Panc1 (cell line): ENCODE measurements around the gene LIX1. TPM values are rescaled to one million over a fixed set of nuclear protein-coding genes. Genes with fewer than 3 reads are reported as not detected.

ENCODE experiments used
- ATAC-seq: fragments of 200-7000 bp; cut with Tn5 transposase; 2 replicates; pipeline ENCODE4 v1.9.1; 2020; ENCODE audit warnings: mild to moderate bottlenecking, moderate library complexity
- BruUV-seq: library from RNA; stranded (reverse); fragments of 400-500 nt; replicated peaks from 2 replicates; lab custom pipeline; 2021; lab: Mats Ljungman, UMichigan
- CTCF ChIA-PET: fragments of 300-600 bp; sonication (Branson Sonifier 250); formaldehyde crosslinking; loops from one replicate; lab custom pipeline; 2022; ENCODE audit warnings: antibody characterized with exemption; lab: Charles Lee
- POLR2A ChIA-PET: fragments of 300-600 bp; sonication (Branson Sonifier 250); formaldehyde crosslinking; loops from one replicate; lab custom pipeline; 2022; ENCODE audit warnings: antibody characterized with exemption; lab: Charles Lee
- DNase-seq: peaks from one replicate; pipeline ENCODE4 v3.0.0-alpha.2; 2010; ENCODE audit warnings: low read depth, low spot score
- H3K27ac ChIP-seq: 2 replicates; pipeline ENCODE4 v1.5.1; 2011; ENCODE audit warnings: mild to moderate bottlenecking, low read length, inconsistent platforms
- H3K27me3 ChIP-seq: fragments of 200-500 bp; sonication (Bioruptor generic); 2 replicates; pipeline ENCODE4 v1.6.0; 2014; ENCODE audit warnings: low read length, inconsistent platforms; ENCODE audit not compliant: control insufficient read depth, insufficient read depth
- H3K36me3 ChIP-seq: fragments of 200-500 bp; sonication (Bioruptor generic); 2 replicates; pipeline ENCODE4 v1.5.1; 2014; ENCODE audit warnings: inconsistent platforms, mild to moderate bottlenecking, low read length, moderate library complexity; ENCODE audit not compliant: control insufficient read depth, insufficient read depth
- H3K4me1 ChIP-seq: 2 replicates; pipeline ENCODE4 v1.5.1; 2011; ENCODE audit warnings: inconsistent platforms, mild to moderate bottlenecking, low read length, moderate library complexity; ENCODE audit not compliant: control insufficient read depth, insufficient read depth
- H3K4me3 ChIP-seq, 2 experiments: 2 replicates each; pipeline ENCODE4 v1.5.1; 2011 to 2012; ENCODE audit warnings: low read depth in 2 of 2, low read length in 2 of 2, mild to moderate bottlenecking in 2 of 2, inconsistent platforms in 1 of 2, moderate library complexity in 1 of 2
- H3K9me3 ChIP-seq: fragments of 200-500 bp; sonication (Bioruptor generic); 2 replicates; pipeline ENCODE4 v1.5.1; 2014; ENCODE audit warnings: low read depth, mild to moderate bottlenecking, inconsistent platforms, low read length, moderate library complexity; ENCODE audit not compliant: control insufficient read depth, insufficient read depth
- CTCF ChIP-seq: fragments of 450-650 bp; IDR thresholded peaks from 2 replicates; pipeline ENCODE4 v1.5.1; 2017; ENCODE audit warnings: mild to moderate bottlenecking
- POLR2AphosphoS5 ChIP-seq: IDR thresholded peaks from 2 replicates; pipeline ENCODE4 v1.6.1; 2012; ENCODE audit warnings: mild to moderate bottlenecking, low read depth, low read length, moderate library complexity
- REST ChIP-seq, 2 experiments: IDR thresholded peaks; 2 replicates each; pipeline ENCODE4 v1.6.1; 2011 to 2012; ENCODE audit warnings: low read depth in 2 of 2, control low read depth in 1 of 2, low read length in 1 of 2, mild to moderate bottlenecking in 1 of 2, moderate library complexity in 1 of 2; ENCODE audit not compliant: insufficient read depth in 1 of 2
- SIN3A ChIP-seq: IDR thresholded peaks from 2 replicates; pipeline ENCODE4 v1.6.1; 2012; ENCODE audit warnings: low read depth, mild to moderate bottlenecking, low read length, moderate library complexity, borderline replicate concordance; ENCODE audit not compliant: insufficient read depth
- TCF7L2 ChIP-seq: IDR thresholded peaks from 2 replicates; pipeline ENCODE4 v1.6.1; 2011; ENCODE audit warnings: mild to moderate bottlenecking, low read depth, low read length, inconsistent platforms
- in situ Hi-C: cut with HindIII; loops from 2 replicates; pipeline ENCODE4 v1.10.0; 2016; ENCODE audit warnings: low sequenced_read_pairs, low pct_unique_long_range_greater_than_20kb
- intact Hi-C: fragments of 100-400 bp; cut with micrococcal nuclease; formaldehyde crosslinking; loops from one replicate; pipeline ENCODE4 v1.10.0; 2022; ENCODE audit not compliant: unreplicated experiment
- total RNA-seq: library from RNA; stranded (reverse); gene quantifications from one replicate; pipeline ENCODE4 v1.2.1, GENCODE V29; 2021; ENCODE audit not compliant: unreplicated experiment

LIX1 gene
- total RNA-seq, 1 experiment from 2014 or later: not detected

GRCh38 chr5:97133101-97133500, 9.3 kb downstream of the LIX1 start:
- in situ Hi-C loops: no loop called here
- CTCF ChIA-PET: no interaction called here
- no peaks in the 10 kb centered on the region for H3K9me3 ChIP-seq
- no peaks in the 10 kb centered on the region for H3K36me3 ChIP-seq
- no peak overlapping the region for H3K4me3 ChIP-seq
- intact Hi-C loops: no loop called here
- DNase-seq (no peak), ATAC-seq (no peak)
- POLR2A ChIA-PET: no interaction called here
- no TSS peak for BruUV-seq
- peaks cover 8% of the 10 kb centered on the region for H3K27me3 ChIP-seq
- no peak for TF ChIP-seq REST (IDR thresholded peaks at IDR 0.05; ENCODE audit: insufficient read depth in 1 of 2, low read depth in 2 of 2, low read length in 1 of 2)
- TF ChIP-seq SIN3A: no peak
- TF ChIP-seq TCF7L2: no peak
- TF ChIP-seq POLR2AphosphoS5: no peak
- TF ChIP-seq CTCF: no peak
- no peak overlapping the region for H3K27ac ChIP-seq
- no peaks in the 10 kb centered on the region for H3K4me1 ChIP-seq

GRCh38 chr5:97131921-97132320, 10.5 kb downstream of the LIX1 start:
- intact Hi-C loops: no loop called here
- CTCF ChIA-PET: interaction anchor here (0.7 kb wide), 1 partner anchor 1030 kb away, joined by 3 read pairs; no protein-coding TSS in a partner anchor
- H3K4me1 ChIP-seq: no peaks in the 10 kb centered on the region
- TF ChIP-seq POLR2AphosphoS5: no peak
- TF ChIP-seq REST (IDR thresholded peaks at IDR 0.05; ENCODE audit: insufficient read depth in 1 of 2, low read depth in 2 of 2, low read length in 1 of 2): no peak
- no peak for TF ChIP-seq SIN3A
- TF ChIP-seq CTCF: no peak
- TF ChIP-seq TCF7L2: no peak
- H3K36me3 ChIP-seq: no peaks in the 10 kb centered on the region
- POLR2A ChIA-PET: no interaction called here
- H3K27me3 ChIP-seq: peaks cover 7% of the 10 kb centered on the region
- no peak overlapping the region for H3K4me3 ChIP-seq
- in situ Hi-C loops: no loop called here
- no peak overlapping the region for H3K27ac ChIP-seq
- DNase-seq (no peak), ATAC-seq (no peak)
- BruUV-seq: no TSS peak
- H3K9me3 ChIP-seq: no peaks in the 10 kb centered on the region
